GM10847 (cell line): Measurements from ENCODE around the gene DLK1.

Source experiments
- POLR2A ChIP-seq: IDR thresholded peaks from 2 replicates; pipeline ENCODE4 v1.6.1; 2011; ENCODE audit not compliant: insufficient read length; ENCODE audit errors: extremely low read depth

The DLK1 gene

GRCh38 chr14:100777818-100778525 is 51.3 kb downstream of the DLK1 start:
- no peak for TF ChIP-seq POLR2A

GRCh38 chr14:100778526-100778882 is 51.8 kb downstream of the DLK1 start:
- TF ChIP-seq POLR2A: no peak

- no peak for TF ChIP-seq POLR2A
Measured at GRCh38 chr14:100778951-100779690, 52.4 kb downstream of the DLK1 start.

GRCh38 chr14:100779691-100780080 is 53.0 kb downstream of the DLK1 start:
- TF ChIP-seq POLR2A: no peak

- no peak for TF ChIP-seq POLR2A
Measured at GRCh38 chr14:100780246-100780645, 53.6 kb downstream of the DLK1 start.

- TF ChIP-seq POLR2A: no peak
Measured at GRCh38 chr14:100780646-100781355, 54.1 kb downstream of the DLK1 start.

GRCh38 chr14:100781952-100782351 is 55.3 kb downstream of the DLK1 start:
- no peak for TF ChIP-seq POLR2A

GRCh38 chr14:100782516-100783320 is 56.0 kb downstream of the DLK1 start:
- TF ChIP-seq POLR2A: no peak

- no peak for TF ChIP-seq POLR2A
Measured at GRCh38 chr14:100783630-100784370, 57.1 kb downstream of the DLK1 start.

GRCh38 chr14:100784523-100785337 is 58.0 kb downstream of the DLK1 start:
- TF ChIP-seq POLR2A: no peak

GRCh38 chr14:100785338-100785615 is 58.6 kb downstream of the DLK1 start:
- TF ChIP-seq POLR2A: no peak

- no peak for TF ChIP-seq POLR2A
Measured at GRCh38 chr14:100785626-100786025, 58.9 kb downstream of the DLK1 start.

GRCh38 chr14:100786131-100786530 is 59.4 kb downstream of the DLK1 start:
- TF ChIP-seq POLR2A: no peak
